Measurements from ENCODE around the gene UBQLN4. TPM values are rescaled to one million over a fixed set of nuclear protein-coding genes. Genes with fewer than 3 reads are reported as not detected.

The UBQLN4 gene
- total and polyA plus RNA-seq, 9 of the 15 experiments (the other 6 are each of a cell fraction or from before 2014, with no cell fraction given): 13.5 to 65.5 (median 37.0) TPM

- TF ChIP-seq TCF15 (CRISPR knock-in tag; IDR thresholded peaks at IDR 0.05): no peak
- TF ChIP-seq ZNF408 (CRISPR knock-in tag; IDR thresholded peaks at IDR 0.05; ENCODE audit: low read depth): no peak
- no peak for TF ChIP-seq DPF2 (IDR thresholded peaks at IDR 0.05)
- TF ChIP-seq TCFL5 (CRISPR knock-in tag; conservative IDR thresholded peaks at IDR 0.05): no peak
- no peak for TF ChIP-seq ARID3B (CRISPR knock-in tag; IDR thresholded peaks at IDR 0.05; ENCODE audit: borderline replicate concordance)
- no peak for TF ChIP-seq ZNF224 (CRISPR knock-in tag; IDR thresholded peaks at IDR 0.05)
- TF ChIP-seq MEF2D (tag; conservative IDR thresholded peaks at IDR 0.05; ENCODE audit: low read depth): no peak
- no peak for TF ChIP-seq KLF13 (tag; IDR thresholded peaks at IDR 0.05; ENCODE audit: borderline replicate concordance, low read depth)
- TF ChIP-seq ERF (CRISPR knock-in tag; IDR thresholded peaks at IDR 0.05): no peak
- no peak for TF ChIP-seq SMARCC2 (IDR thresholded peaks at IDR 0.05; ENCODE audit: low read depth)
- peak; percentile 91 to 95 for TF ChIP-seq MNT (conservative IDR thresholded peaks at IDR 0.05)
- TF ChIP-seq NR2F6 (CRISPR knock-in tag; IDR thresholded peaks at IDR 0.05): no peak
- TF ChIP-seq ZNF518B (CRISPR knock-in tag; IDR thresholded peaks at IDR 0.05): no peak
- TF ChIP-seq GATAD2B (IDR thresholded peaks at IDR 0.05; ENCODE audit: borderline replicate concordance): peak; percentile 61; the same call in 1 of the 2 replicates
- no peak for TF ChIP-seq E4F1 (CRISPR knock-in tag; IDR thresholded peaks at IDR 0.05; ENCODE audit: borderline replicate concordance)
- TF ChIP-seq DMBX1 (CRISPR knock-in tag; IDR thresholded peaks at IDR 0.05; ENCODE audit: borderline replicate concordance): no peak
- TF ChIP-seq MCM2 (IDR thresholded peaks at IDR 0.05; ENCODE audit: low read depth): no peak
- no peak for TF ChIP-seq SAFB (IDR thresholded peaks at IDR 0.05; ENCODE audit: borderline replicate concordance, low read depth, low read length)
These were observed 28.9 kb upstream of the UBQLN4 start, which contains the start of gene MEX3A (continued) for GRCh38 chr1:156082309-156083091.
